ENCODE measurements around the gene SDC3. TPM values are rescaled to one million over a fixed set of nuclear protein-coding genes. Genes with fewer than 3 reads are reported as not detected.

The SDC3 gene
- polyA plus RNA-seq, 3 donors, result 0.05 to 1.2 (median 0.12) TPM

DNA sequence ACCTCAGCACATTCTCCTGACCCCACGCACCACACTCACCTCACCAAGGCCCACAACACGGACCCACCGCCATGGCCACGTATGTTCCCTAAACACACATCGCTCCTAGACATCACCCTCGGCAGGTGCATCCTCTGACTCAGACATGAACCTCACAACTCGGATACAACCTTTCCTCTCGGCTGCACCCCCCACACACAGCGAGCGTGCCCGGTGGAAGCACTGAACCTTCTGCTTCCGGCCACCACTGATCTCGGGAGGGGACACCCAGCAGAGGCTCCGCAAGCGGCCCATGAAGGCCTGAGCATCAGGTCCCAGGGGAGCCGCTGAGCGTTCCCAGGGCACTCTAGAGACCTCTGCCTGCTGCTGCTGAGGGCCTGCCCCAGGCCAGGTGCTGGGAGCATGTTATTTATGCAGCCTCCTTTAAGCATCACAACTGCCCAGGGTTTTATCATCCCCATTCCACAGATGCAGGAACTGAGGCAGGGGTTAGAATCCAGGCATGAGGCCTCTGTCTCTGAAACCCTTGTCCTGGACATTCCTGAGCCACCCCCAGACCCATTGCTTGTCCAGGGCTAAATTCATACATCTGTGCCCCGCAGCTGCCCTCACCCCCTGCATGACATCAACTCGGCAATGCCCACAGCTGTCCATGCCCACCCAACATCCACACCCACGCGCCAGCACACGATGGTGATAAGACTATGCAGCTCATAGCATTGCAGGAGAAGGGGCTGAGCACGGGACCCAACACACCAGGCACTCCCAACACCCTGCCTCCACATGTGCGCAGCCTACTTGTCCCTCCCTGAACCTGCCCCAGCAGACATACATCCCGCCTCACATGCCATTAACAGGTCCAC, 27.0 kb downstream of the SDC3 start:
- H4K20me1 ChIP-seq (ENCODE audit: insufficient read depth, low read length), result no peaks in the 10 kb centered on the region
- no peak for TF ChIP-seq CTCF (IDR thresholded peaks at IDR 0.05)
- H3K27me3 Mint-ChIP-seq (ENCODE audit: low read depth in 3 of 3), result peaks cover 50 to 78% (median 60%) of the 10 kb centered on the region in 3 donors
- peaks cover 0 to 5% (median 0%) of the 10 kb centered on the region in 7 donors for H3K9me3 Mint-ChIP-seq
- H3K27ac Mint-ChIP-seq, result peak overlapping the region in 1 of 7 donors; percentile 52
- no peak overlapping the region for H3K9ac ChIP-seq (ENCODE audit: insufficient read depth, low read length, poor library complexity, severe bottlenecking)
- no peak overlapping the region for H3K4me3 Mint-ChIP-seq
- WGBS (ENCODE audit: insufficient coverage), result 73% methylated on average over 25 of the region's 25 CpGs
- no peaks in the 10 kb centered on the region for H3K79me2 ChIP-seq (ENCODE audit: insufficient read depth, low read length)
- intact Hi-C loops (cut with micrococcal nuclease), result no loop called here
- no peak overlapping the region for H3K4me2 ChIP-seq (replicated peaks; ENCODE audit: extremely low read depth, low read length, poor library complexity, severe bottlenecking)
- DNase-seq, result no peak
- no peaks in the 10 kb centered on the region for H3K9me3 ChIP-seq (replicated peaks in 1 of 2; ENCODE audit: control insufficient read depth in 1 of 2, insufficient read depth in 1 of 2, low read length in 2 of 2)
- H2AFZ ChIP-seq (ENCODE audit: insufficient read depth, low read depth, low read length, poor library complexity, severe bottlenecking), result no peak overlapping the region
- H3K27me3 ChIP-seq (ENCODE audit: control insufficient read depth in 2 of 2, insufficient read depth in 2 of 2, low read length in 2 of 2), result peaks cover 0 to 68% of the 10 kb centered on the region in 2 donors
- peaks cover 16 to 17% of the 10 kb centered on the region in 2 donors for H3K4me1 ChIP-seq (ENCODE audit: control insufficient read depth in 1 of 2, insufficient read depth in 2 of 2, low read length in 2 of 2)
- H3K36me3 Mint-ChIP-seq, result no peaks in the 10 kb centered on the region
- H3K4me3 ChIP-seq (replicated peaks in 1 of 3; ENCODE audit: low read depth in 2 of 3, low read length in 3 of 3), result no peak overlapping the region
- no peaks in the 10 kb centered on the region for H3K36me3 ChIP-seq (replicated peaks in 1 of 2; ENCODE audit: control insufficient read depth in 1 of 2, insufficient read depth in 2 of 2, low read length in 2 of 2)
- H3K27ac ChIP-seq (ENCODE audit: low read depth in 1 of 2, low read length in 2 of 2), result no peak overlapping the region
- peaks cover 26% of the 10 kb centered on the region for H3K4me1 Mint-ChIP-seq

- intact Hi-C loops (cut with micrococcal nuclease), result no loop called here
- H2AFZ ChIP-seq (ENCODE audit: insufficient read depth, low read depth, low read length, poor library complexity, severe bottlenecking), result no peak overlapping the region
- WGBS (ENCODE audit: insufficient coverage), result 69% methylated on average over 6 of the region's 11 CpGs
- no peaks in the 10 kb centered on the region for H4K20me1 ChIP-seq (ENCODE audit: insufficient read depth, low read length)
- DNase-seq, result no peak
- Mint-ChIP-seq H3K27ac (peak overlapping the region in 1 of 7 donors; percentile 16), H3K4me1 (peaks cover 26% of the 10 kb centered on the region), H3K4me3 (no peak overlapping the region), H3K36me3 (no peaks in the 10 kb centered on the region), H3K27me3 (ENCODE audit: low read depth in 3 of 3) (peaks cover 48 to 78% (median 58%) of the 10 kb centered on the region in 3 donors), H3K9me3 (peaks cover 0 to 5% (median 0%) of the 10 kb centered on the region in 7 donors)
- H3K27me3 ChIP-seq (ENCODE audit: control insufficient read depth in 2 of 2, insufficient read depth in 2 of 2, low read length in 2 of 2), result peaks cover 0 to 61% of the 10 kb centered on the region in 2 donors
- no peak overlapping the region for H3K4me3 ChIP-seq (replicated peaks in 1 of 3; ENCODE audit: low read depth in 2 of 3, low read length in 3 of 3)
- no peaks in the 10 kb centered on the region for H3K79me2 ChIP-seq (ENCODE audit: insufficient read depth, low read length)
- no peaks in the 10 kb centered on the region for H3K9me3 ChIP-seq (replicated peaks in 1 of 2; ENCODE audit: control insufficient read depth in 1 of 2, insufficient read depth in 1 of 2, low read length in 2 of 2)
- no peak overlapping the region for H3K9ac ChIP-seq (ENCODE audit: insufficient read depth, low read length, poor library complexity, severe bottlenecking)
- no peaks in the 10 kb centered on the region for H3K36me3 ChIP-seq (replicated peaks in 1 of 2; ENCODE audit: control insufficient read depth in 1 of 2, insufficient read depth in 2 of 2, low read length in 2 of 2)
- peaks cover 16 to 17% of the 10 kb centered on the region in 2 donors for H3K4me1 ChIP-seq (ENCODE audit: control insufficient read depth in 1 of 2, insufficient read depth in 2 of 2, low read length in 2 of 2)
- no peak for TF ChIP-seq CTCF (IDR thresholded peaks at IDR 0.05)
- no peak overlapping the region for H3K27ac ChIP-seq (ENCODE audit: low read depth in 1 of 2, low read length in 2 of 2)
- H3K4me2 ChIP-seq (replicated peaks; ENCODE audit: extremely low read depth, low read length, poor library complexity, severe bottlenecking), result no peak overlapping the region
These were observed 27.8 kb downstream of the SDC3 start for GRCh38 chr1:30880678-30881318.

All from CD14-positive monocyte (primary cell).